Measurements from ENCODE around the gene DOCK1.

Gene DOCK1

DNA sequence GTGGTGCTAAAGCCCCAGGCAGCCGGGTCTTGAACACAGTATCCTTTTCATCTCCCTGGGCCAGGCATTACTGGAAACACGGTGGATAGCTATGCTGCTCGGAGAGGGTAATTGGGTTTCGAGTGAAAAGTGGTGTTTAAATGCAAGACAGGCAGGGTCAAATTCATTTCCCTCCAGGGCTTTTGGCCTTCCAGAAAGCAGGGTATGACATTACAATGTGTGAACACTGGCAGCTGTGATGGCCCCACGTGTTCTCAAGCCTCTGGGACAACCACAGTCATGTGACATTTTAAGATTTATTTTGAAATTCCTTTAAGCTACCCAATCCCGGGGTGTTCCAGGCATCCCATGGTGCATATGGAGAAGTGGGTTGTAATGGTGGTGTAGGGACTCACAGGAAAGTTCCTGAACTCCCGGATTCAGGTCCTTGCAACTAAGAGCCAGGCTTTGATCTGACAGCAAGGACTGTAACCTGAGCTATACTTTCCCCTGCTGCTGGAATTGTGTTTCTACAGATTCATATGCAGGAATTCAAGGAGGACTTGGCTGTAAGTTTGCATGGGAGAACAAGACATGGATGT lies 244.4 kb downstream of the DOCK1 start:
- DNase-seq, result no peak

DNA sequence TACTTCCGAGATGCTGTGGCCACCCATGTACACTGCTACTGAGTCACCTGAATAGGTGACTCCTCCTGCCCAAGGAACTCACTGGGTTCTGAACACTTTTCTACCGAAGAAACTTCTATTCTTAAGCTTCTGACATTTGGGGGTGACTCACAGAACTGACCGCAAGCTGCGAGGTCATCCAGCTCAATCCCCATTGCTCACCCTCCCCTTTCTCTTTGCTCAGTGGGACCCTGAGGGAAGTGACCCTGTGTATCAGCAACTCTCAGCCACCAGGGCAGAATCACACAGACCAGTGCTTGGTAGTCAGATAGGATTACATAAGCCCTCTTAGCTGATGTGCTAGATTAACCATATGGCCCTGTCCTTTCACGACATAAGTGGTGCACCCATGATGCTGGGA lies 244.9 kb downstream of the DOCK1 start:
- no peak for DNase-seq

DNA sequence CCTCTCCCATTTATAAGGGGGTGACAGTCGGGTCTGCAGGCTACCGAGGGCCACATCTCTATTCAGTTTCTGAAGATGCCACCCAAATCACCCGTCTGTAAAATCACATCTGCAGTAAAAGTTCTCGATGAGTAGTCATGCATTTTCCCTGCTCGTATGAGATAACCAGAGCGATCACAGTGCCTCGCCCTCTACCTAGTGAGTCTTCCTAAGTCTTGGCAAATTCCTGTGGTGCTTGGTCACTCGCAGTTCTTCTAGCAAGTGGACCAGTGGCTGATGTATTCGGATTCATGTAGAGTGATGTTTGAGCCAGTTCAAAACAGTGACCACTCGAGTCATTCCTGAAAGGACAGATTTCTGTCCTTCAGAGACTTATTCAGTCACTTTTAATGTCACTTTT lies 246.3 kb downstream of the DOCK1 start:
- no peak for DNase-seq

DNA sequence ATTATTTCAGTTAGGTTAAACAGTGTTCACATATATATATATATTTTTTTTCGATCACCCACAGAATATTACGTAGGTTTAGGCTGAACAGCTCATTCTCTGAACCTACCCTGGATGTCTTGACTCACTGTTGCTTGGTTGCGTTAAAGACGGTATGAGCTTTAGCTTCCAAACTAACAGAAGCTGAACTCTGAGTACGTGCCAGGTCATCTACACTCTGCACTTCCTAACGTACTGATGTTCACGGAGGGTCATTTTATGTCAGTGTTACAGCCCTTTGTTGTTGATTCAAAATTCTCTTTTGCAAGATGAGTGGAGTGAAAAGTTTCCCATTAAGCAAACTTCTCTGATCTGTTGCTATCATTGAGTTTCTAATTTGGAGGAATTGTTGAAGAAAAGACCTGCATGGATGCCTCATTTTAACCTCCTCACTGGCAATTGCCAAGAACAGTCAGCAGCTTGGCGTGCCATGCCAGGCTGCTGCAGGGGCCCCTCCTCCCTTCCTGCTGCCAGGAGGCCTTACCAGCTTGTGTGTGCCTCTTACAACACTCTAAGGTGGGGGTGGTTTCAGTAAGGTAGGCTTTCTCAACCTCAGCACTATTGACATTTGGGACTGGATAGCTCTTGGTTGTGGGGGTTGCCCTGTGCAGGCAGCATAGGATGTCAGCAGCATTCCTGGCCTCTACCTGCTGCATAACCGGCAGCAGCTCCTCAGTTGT lies 246.9 kb downstream of the DOCK1 start:
- no peak for DNase-seq

DNA sequence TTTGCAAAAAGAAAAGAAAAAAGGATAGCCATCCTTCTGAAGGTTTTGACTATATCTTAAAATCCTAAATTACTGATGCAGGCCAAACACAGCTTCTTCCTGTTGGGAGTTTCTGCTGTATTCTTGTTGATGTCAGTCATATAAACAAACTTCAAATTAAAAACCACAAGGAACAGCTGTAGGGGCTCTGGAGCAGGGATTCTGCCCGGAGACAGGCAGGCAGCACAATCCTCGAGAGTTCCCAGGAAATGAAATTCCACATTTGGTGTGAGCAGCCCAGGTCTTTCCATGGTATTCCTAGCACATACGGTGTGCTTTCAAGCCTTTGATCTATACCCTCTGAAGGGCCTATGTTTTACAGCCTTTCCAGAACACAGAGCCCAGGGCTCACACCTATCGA lies 248.0 kb downstream of the DOCK1 start:
- no peak for DNase-seq

DNA sequence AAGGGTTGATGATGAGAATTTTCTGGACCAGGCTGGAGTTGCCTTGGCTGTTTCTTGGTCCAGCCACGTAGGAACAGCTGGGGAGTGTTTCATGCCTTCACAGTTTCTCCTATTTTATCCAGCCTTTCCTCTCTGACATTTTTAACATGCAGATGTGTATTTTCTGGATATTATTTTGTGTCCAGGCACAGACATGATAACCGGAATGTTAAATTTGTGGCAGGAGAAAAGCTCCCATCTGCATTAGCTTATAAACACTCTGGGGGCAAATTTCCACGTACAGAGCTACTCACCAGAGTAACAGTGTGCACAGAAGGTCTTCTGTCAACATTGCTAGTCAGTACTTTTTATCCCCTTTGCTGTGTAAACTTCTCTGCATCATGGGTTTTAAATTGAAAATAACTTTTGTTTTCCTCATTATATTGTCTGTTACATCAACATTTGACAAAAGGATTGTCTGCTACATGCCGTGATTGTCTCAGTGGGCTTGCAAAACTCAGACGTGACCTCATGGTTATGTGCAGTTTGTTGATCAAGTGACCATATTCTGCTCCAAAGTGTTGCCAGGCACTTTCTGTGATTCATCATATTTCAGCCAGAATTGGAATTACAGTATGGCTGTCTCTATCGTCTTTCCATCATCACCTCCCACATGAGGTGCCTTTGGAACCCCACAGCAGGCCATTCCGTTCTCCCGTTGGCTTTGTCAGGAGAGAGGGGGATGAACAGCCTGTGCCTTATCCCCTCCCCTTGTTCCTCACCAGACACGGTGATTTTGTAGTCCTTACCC lies 249.8 kb downstream of the DOCK1 start:
- no peak for DNase-seq

DNA sequence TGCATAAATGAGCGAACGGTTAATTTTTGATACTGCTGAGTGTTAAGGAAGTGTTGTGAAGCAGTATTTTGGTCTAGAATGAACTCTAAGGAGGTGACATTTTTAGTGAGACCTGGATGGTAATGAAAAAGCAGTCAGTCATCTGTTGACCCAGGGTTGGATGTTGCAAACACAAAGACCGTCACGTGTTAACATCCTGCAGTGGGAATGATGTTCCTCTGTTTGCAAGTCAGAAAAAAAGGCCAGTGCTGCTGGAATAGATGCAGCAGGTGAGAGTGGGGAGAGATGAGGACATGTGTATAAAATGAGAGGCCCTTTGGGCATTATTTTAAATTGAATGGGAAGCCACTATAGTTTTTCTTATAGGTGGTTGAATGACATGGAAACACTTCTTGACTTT lies 251.9 kb downstream of the DOCK1 start:
- no peak for DNase-seq

DNA sequence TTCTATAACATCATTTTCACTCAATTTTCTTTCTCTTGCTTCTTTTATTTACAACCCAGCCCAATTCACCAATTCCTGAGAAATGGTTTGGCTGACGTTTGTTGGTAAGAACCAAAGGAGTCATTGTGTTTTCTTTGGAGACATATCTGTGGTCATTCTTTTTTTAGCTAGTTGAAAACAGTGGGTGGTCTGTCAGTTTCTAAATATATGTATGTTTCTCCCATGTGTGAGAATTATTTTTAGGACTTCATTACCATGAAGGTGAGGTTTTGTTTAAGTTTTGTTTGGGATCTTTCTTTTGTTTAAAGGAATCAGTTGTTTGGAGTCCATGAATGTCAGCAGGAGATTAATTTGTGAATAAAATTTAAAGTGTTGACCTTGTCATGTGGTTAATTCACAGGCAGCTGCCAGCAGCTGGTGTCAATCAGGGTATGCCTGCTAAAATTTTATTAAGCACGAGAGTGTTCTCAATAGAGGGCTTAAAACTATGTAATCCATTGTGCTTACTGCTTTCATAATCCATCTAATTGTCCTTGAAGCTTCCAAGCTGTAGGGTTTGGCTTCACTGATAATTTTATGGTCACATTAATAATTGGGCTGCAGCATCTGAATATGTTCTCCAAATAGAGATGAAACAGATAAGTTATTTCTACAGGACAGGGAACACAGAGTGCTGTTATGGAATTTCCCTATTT lies 252.4 kb downstream of the DOCK1 start:
- DNase-seq, result no peak

DNA sequence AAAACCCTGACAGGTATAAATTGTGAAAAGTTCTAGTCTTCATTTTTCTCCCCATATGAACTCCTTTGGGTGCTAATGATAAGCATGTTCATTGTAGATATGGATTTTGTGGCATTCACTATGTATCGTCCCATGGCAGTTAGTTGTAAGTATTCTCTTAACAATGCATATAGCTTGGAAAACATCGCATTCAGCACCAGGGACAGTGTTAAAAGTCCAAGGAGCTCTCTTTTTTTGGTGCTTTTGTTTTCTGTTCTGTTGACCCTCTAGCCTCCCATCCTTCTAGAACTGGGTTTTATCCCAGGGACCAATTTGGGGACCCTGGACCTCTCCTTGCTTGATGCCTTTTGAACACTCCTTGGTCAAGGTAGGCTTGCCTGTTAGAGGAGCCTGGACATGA lies 253.4 kb downstream of the DOCK1 start:
- no peak for DNase-seq

DNA sequence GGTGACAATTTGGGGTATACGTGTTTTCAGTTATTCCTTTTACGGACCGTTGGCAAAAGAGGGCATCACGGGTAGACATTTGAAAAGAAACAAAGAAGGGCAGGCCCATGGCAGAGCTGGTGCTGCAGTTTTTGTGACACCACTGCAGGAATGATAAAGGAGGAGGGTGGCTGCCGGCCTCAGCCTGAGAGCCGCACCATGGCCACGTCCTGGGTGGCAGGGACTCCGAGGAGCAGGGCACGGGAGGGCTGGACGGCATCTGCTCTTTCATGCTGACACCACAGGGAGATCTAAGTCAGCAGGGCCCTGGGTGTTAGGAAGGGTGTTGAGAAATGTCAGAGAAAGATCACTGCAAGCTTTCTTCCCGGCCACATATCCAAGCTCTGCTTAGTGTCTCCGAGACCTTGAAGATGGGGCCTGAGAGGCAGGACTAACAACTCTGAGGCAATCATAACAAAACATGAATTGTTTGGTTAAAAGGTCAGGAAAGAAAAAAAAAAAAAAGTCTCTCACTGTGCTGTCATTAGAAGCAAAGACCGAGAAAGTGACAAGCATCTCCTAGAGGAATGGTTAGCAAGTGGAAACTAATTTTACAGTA lies 254.5 kb downstream of the DOCK1 start:
- no peak for DNase-seq

DNA sequence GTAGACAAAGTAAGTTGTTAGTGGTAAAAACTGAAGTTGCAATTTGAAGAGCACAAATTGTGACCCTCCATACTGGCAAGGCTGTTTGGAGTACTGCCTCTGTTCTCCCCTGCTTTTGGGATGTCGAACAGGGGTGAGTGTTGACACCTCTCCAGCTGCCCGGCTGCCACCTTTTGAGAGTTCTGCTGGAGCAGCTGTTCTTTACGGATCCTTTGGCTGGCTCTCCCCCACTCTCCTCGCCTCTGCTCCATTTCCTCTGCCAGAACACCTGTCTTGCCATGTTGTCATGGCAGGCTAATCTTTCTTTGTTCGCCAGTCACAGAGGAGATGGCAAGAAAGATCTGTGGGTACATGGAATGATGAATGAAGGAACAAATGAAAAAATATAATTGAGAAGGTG lies 256.3 kb downstream of the DOCK1 start:
- no peak for DNase-seq

DNA sequence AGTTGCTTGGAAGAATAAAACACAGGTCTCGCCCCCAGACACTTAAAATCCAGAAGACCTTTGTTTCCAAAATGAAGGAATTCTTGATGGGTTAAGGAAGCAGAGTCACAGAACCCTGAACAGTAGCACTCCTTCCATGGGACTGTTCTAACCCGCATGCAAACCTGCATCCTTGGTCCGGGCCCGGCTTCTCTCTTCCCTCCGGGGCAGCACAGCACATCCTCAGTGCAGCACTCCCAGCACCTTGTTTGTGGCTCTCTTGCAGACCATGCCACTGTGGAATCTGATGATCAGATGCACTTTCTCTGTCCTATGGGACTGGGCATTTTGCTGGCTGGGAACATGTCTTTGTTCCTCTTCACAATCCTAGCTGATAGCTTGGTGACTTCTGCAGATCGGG lies 257.6 kb downstream of the DOCK1 start:
- no peak for DNase-seq

DNA sequence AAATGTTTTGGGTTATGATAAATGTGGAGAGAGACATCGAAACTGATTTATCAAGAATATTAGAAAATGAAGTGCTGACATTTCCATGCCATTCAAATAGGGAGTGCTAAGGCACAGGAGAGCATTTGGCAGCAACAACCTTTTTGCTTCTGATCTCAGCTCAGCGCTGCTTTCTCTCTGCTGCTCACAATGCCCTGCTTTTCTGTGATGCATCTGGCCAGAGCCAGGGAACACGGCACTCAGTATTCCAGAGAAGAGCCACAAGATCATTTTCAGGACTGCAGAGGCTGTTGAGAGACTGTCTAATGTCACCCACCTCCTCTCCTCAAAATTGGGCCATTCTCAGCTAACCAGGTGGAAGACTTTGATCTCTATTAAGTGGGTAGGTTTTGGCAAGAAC lies 263.0 kb downstream of the DOCK1 start:
- no peak for DNase-seq

DNA sequence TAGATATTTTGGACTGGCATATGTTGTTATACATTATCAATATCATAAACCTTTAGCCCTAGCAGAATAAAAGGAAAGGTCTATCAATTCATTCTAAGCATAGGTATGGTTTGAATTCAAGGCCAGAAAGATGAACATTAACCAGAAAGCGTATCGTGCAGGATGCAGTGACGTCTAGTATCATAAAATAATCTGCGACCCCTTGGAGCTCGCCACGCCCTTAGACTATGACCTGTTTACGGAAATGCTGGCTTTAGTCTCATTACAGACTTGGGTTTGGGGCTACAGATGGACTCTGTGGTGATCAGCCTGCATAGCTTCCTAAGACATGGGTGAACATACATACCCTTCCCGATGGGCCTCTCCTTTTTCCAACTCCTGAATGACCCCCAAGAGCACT lies 269.6 kb downstream of the DOCK1 start:
- DNase-seq, result no peak

DNA sequence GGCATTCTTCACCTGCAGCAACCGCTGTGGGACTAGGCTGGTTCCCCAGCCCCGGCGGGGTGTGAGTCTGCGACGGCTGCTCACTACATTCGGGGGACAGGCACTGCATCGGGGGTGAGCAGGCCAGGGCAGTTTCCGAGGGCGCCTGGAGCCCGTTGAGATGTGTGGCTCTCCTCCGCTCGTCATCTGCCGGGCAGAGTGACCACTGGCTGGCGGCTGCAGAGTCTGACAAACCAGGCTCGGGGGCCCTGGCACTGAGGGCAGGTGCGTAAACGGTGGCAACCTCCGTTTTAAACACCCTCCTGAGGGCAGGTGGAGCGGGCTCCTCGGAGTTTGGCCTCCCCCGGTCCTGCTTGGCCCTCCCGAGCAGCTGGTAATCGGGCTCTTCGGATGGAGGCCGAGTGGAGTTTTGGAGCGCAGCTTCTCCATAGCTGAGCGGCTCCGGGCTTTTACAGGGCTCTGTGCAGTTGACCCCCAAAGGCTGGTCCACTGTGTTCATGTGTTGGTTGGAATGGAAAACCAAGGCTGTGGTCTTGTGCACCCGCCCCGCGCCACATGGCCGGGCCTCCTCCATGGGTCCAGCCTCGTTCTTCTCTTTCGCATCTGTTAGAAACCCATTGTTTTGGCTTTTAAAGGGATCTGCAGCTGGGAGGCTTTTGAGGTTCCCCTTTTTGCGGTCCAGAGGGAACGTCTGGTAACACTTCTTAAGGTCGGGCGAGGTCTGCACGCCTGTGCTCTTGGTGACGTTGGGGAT lies 270.3 kb downstream of the DOCK1 start:
- DNase-seq, result no peak

DNA sequence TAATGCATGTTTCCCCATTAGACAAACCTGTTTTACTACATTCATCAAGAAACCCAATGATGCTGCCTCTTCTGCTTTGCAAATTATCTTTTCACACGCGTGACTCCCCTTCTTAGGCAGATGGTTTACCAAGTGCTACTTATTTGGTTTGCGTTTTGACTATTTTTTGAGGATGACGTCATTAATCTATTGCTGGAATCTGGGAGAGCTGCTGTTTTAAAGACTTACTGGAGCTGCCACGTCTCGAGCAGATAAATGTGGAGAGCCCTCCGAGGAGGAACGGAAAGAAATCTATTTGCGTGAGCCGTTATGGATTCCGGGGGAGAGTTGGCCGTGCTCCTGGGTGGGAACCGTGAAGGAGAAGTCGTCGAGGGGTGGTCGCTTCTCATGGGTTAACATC lies 271.4 kb downstream of the DOCK1 start:
- no peak for DNase-seq

DNA sequence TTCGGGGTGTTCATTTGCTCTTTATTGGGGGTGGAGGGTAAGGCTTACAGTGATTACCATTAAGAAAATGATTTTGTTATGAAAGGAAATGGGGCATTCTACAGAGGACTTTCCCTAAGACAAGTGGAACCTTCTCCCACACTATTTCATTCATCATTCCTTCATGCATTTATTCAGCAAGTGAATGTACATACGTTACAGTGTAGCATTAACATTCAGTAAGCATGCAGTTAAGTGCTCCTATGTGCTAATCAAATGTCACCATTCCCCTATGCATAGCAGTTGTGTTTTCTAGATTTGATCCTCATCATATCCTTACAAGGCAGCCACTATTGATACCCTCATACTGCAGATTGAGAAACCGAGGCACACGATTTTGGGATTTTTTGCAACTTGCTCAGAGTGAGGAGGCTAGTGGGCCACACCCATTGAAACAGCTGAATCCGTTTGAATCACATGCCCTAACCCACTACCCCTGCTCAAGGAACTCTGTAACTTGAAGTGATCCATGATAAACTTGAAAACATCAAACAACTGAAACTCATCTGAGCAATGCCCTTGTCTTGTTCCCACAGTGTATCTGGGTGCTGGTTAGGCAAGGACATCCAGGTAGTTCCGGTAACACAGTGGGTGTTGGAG lies 274.5 kb downstream of the DOCK1 start:
- no peak for DNase-seq

DNA sequence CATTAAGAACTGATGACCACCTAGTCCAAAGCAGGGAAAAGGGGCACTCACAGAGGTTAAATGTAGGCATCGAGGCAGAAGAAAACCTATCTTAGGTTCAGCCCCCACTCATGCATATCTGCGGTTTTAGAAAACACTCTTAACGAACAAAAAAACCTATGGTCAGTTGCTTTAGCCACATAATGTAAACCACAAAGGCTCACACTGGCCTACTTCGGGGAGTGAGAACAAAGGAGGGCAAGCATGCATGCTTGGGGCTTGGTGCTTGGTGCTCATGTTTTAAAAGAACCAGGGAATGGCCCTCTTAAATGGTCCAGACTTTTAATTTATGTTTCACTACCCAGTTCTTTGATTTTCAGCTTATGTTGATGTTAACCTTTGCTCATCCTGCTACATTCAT lies 276.9 kb downstream of the DOCK1 start:
- no peak for DNase-seq

DNA sequence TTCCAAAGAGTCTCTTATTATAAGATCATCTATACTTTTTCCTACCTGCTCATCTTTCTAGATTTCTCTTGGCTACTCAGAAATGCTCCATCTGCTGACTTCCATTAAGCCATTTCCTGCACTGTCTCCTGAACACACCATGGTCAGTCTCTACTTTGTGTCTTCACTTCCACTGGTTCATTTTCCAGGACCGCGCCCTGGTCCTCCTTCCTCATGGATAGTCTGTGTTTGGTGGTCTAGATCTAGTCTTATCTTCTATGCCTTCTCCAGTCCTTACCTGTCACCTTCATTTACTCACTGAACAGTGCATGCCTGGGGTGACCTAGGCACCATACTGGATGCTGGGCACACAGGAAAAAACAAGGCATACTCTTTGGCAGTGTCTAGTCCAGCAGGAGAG lies 279.4 kb downstream of the DOCK1 start:
- DNase-seq, result no peak

DNA sequence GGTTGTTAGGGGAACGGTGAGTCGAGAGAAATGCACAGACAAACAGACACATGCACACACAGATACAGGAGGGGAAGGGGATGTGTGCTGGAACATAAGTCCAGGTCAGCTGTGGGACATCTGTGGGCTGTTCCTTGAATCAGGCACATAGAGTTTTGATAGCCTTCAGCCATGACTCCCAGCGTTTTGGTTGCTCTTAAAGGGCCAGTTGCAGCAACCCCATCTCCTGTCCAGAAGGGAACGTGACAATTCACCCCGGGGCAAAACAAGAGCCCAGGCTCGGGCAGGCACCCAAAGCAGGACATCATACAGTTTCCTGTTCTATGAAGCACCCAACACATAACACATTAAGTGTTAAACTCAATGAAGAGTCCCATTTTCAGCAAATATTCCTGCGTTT lies 281.6 kb downstream of the DOCK1 start:
- DNase-seq, result no peak

DNA sequence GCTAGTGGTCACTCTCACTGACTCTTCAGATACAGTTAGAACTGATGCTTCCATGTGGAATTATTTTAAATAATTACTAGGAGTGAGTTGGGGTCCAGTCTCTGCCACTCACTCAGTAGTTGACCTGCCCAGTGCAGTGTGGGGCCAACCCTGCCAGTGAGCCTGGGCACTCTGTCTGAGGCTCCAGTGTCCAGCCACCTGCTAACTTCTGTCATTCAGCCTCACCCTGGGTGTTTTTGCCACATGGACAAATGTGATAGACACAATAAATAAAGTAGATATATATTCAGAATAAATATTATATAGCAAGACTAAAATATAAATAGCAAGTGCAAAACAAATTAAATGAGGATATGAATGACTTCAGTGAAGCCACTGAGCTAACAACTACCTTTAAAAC lies 284.0 kb downstream of the DOCK1 start:
- no peak for DNase-seq

DNA sequence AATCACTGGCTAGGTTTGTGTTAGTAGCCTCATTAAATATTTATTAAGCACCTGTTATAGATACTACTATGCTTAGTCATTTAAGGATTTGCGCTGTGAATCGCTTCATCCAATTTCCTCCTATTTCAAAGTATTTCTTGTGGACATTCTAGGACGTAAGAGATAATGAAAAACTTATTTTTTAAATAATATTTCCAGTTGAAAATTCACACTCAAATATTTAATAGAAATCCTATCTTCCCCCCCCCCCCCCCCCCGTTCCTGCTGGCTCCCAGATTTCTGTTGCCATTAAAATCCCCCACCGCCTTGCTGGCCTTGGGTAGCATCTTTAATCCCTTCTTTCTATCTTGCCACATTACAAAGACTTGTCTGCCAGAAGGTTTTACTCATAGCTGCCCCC lies 285.2 kb downstream of the DOCK1 start:
- DNase-seq, result no peak

All from stimulated activated CD8-positive, alpha-beta memory T cell treated with anti-CD3 and anti-CD28 coated beads, Interleukin-4, amount 100 ng/mL, for 48 hours (primary cell).